ENCODE measurements around the gene TAPBP.

DNA sequence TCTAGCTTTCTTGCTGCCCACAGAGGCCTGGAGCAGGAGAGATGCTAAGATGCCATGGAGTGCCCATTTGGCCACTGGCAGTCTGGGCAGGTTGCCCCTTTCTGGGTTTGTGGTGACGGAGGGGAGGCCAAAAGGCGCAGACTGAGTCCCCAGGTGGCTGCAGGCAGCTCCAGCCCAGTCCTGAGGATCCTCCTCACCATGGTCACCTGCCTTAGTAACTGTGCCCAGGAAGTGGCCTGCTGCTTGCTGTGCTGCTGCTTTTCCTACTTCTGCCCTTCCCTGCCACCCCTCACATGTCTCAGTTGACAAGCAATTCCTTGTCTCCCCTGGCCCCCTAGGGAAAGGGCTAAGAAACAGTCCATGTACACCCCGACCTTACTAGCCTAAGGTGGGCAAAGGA lies 42.4 kb upstream of the TAPBP start:
- TF ChIP-seq, protein P1, sequence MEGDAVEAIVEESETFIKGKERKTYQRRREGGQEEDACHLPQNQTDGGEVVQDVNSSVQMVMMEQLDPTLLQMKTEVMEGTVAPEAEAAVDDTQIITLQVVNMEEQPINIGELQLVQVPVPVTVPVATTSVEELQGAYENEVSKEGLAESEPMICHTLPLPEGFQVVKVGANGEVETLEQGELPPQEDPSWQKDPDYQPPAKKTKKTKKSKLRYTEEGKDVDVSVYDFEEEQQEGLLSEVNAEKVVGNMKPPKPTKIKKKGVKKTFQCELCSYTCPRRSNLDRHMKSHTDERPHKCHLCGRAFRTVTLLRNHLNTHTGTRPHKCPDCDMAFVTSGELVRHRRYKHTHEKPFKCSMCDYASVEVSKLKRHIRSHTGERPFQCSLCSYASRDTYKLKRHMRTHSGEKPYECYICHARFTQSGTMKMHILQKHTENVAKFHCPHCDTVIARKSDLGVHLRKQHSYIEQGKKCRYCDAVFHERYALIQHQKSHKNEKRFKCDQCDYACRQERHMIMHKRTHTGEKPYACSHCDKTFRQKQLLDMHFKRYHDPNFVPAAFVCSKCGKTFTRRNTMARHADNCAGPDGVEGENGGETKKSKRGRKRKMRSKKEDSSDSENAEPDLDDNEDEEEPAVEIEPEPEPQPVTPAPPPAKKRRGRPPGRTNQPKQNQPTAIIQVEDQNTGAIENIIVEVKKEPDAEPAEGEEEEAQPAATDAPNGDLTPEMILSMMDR (IDR thresholded peaks at IDR 0.05): no peak
- no peak for TF ChIP-seq POLR2A (IDR thresholded peaks at IDR 0.05)

Data from Peyer's patch (tissue), 4 donors.